GM19043 (cell line): ENCODE results near the gene DCLK2.

Experiments
- ATAC-seq: cut with Tn5 transposase; IDR thresholded peaks from one replicate; pipeline ENCODE4 v1.9.1; 2021; ENCODE audit warnings: low read depth; ENCODE audit not compliant: unreplicated experiment

DCLK2 gene

DNA sequence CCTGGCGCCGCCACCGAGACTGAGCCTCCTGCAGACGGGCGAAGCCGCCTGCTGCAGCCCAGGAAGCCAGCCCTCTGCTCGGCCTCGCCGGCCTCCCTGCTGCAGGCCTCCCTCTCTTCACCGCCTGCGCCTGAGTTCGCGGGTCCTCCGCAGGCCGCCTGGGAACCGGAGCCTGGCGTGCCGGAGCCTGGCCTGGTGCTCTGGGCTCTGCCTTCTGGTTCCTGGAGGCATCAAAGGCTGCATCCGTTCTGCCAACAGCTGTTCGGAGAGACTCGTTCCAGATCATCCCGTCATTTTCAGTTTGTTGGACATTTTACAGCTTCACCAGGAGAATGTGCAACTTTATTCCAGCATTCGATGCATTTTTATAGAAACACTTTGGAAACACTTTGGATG lies 178.0 kb downstream of the DCLK2 start:
- no peak for ATAC-seq

DNA sequence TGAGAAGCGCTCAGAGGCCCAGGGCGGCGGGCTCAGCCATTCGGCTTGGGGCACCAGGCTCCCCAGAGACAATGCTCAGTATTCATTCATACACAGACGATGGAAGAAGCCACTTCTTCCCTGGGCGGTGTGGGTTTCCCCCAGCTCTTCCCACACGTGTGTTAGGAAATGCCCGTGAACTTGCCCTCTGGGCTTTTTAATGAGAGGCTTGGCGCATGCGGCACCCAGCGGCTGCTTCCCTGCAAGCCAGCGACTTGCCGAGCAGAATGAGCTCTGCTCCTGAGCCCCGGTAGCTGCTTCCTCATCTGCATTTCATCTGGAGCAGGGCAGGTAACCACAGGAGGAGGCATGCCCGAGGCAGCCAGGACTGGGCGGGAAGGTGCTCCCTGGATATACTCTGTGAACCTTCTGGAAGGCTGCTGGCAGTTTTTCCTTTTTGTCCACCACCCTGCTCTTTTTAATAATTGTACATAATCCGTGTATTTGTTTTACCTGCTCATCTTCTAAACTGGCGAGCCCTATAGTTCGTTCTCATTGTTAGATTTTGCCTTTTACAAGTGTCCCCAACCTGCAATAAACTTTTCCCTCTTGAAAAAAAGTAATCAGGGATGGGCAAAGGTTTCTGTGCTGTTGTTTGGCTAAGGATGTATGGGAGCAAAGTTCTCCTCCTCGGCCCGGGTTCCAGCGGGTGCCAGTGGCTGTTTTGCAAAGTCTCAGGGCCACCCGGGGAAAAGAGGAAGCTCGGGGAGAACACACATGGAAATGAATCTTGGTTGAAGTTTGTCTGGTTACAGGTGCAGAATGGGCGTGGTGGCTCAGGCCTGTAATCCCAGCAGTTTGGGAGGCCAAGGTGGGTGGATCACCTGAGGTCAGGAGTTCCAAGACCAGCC lies 178.8 kb downstream of the DCLK2 start:
- no peak for ATAC-seq

DNA sequence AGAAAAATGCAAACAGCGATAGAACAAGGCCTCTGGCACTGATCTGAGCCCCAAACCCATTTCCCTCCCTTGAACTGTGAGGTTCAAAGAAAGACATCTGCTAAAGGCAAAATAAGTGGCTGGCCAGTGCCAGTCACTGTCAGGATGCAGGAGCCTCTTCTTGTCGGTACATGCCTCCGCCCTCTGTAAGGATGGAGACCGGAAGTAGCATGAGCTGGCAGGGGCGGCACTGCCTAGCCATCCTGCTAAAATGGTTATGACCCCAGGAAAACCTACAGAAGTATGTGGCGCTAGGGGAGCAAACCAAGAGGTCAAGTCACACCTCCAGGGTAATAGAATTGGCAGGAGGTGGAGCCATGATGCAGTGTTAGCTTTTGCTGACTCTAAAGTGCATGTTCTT lies 180.3 kb downstream of the DCLK2 start:
- ATAC-seq: no peak

DNA sequence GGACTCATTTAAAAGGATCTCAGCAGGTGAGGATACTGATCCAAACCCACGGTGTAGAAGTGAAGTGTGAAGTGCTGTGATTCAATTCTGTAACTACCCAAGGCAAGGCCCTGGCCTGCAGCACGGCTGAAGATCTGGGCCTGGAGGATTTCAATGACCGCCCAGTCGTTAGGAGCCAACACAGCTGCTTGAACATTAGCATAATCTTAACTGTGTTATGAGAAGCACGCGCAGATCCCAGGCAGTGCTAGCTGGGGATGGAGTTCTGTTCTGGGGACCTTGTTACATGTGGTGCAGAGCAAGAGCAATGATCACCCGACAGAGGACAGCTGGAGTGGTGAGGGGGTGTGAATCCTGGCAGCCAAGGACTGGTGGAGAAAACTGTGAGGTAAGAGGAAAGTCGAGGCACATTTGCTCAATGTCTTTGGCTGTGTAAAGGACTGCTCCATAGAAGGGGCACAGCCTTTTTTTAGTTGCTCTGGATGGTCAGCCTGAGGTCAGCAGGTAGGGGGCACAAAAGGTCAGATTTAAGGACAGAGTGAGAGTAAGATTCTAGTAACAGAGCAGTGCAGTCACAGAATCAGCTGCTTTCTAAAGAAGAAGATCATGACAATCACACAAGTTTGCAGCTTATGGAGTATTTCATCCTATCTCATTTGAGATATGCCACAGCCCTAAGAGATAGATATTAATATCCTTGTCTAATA lies 181.8 kb downstream of the DCLK2 start:
- no peak for ATAC-seq

DNA sequence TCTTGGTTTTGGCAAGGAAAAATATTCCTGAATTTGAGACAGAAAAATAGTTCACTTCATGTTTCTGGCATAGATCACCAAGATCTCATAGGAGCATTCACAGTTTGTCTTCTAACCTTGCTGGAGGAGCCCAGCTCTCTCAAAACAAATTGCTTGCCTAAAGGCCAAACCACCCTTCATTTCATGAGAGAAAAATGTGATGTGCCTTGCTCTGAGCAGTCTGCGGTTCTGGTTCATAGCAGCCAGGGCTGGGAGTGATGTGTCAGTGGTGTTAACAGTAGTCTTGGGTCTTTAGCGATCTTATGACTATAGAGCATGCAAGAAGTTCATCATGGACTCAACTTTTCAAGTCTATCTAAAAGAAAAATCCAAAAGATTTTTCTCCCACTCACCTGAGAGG lies 183.3 kb downstream of the DCLK2 start:
- ATAC-seq: no peak

DNA sequence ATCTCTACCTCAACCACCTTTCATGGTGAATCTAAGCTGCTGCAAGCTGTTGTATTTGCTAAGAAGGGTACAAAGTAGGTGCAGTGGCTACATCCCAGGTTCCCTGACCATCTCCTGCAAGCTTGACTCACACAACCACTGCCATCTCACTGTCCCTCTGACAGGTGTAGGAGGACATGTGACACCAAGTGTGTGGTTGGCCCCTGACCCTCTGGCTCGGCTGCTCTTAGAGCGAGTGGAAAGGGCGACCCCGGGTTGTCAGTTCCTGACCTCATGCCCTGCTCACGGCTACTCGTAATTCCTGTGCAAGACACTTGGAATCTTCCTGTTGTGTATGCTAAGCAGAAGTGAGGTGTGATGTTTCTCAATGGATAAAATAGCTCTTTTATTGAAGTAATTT lies 184.4 kb downstream of the DCLK2 start:
- no peak for ATAC-seq

DNA sequence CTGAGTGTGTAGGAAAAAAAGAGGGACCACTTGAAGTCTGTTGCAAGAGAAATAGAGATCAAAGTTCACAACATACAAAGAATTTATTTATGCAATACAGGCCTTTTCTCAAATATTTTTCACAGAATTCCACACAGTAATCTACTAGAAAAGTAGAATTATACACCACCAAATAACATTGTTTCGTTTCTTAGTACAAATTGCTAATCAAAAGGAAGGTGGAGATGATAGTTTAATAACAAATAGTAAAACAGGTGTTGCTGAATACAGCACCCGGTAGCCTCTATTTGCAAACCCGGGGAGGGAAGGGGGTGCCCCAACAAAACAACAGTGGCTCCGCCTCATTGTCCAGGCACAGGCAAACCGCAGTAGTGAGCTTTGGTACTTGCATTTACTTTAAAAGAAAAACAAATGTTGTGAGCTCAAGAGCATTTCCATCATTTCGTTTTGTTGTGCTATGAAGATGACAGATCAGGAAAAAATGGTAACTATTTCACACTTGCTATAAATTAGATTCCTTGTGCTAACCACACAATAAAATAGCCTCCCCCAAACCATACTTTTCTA lies 186.4 kb downstream of the DCLK2 start:
- no peak for ATAC-seq

DNA sequence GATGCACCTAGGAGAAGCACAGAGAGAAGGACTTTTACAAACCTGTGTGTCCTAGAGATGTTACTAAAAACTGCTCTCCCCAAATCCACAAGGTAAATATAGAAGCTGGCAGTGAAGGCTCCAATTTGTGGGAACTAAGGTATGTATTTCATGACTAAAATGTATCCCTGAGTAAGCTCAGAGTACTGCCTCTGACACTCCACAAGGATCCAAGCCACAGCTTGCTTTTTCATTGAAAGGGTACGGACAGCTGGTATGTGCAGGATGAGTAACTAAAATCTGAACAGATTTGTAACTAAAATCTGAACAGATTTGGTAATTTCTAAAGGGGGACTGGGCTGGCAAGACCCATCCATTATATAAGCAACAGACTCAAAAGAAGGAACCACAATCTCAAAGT lies 187.6 kb downstream of the DCLK2 start:
- no peak for ATAC-seq

DNA sequence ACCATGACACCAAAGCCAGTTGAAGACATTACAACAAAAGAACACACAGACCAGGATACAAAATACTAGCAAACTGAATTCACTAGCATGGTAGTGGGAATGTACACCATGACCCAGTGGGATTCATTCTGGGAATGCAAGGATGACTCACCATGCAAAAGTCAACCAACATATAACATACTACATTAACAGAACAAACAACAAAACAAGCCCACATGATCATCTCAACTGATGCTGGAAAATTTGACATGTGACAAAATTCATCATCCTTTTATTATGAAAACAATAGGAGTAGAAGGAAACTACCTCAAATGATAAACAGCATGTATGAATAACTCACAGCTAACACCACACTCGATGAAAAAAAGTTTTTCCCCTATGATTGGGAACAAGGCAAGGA lies 190.2 kb downstream of the DCLK2 start:
- ATAC-seq: no peak

DNA sequence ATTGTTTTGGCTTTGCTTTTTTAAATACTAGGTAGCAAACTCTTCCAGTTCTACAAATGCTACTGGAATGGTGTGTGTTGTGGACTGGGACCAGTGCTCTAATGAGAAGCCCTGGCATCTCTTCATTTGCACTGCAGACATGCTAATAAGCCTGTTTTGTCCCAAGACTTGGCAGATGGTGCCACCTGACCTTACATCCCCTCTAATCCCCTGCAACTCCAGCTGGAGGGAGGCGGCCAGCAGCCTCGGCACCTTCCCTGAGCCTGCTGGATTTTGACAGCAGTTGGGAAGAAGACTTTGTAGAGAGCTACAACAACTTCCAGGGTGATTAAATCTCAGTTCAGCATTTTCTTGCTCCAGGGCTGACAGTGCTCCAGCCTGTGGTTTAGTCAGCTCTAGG lies 200.0 kb downstream of the DCLK2 start:
- no peak for ATAC-seq

DNA sequence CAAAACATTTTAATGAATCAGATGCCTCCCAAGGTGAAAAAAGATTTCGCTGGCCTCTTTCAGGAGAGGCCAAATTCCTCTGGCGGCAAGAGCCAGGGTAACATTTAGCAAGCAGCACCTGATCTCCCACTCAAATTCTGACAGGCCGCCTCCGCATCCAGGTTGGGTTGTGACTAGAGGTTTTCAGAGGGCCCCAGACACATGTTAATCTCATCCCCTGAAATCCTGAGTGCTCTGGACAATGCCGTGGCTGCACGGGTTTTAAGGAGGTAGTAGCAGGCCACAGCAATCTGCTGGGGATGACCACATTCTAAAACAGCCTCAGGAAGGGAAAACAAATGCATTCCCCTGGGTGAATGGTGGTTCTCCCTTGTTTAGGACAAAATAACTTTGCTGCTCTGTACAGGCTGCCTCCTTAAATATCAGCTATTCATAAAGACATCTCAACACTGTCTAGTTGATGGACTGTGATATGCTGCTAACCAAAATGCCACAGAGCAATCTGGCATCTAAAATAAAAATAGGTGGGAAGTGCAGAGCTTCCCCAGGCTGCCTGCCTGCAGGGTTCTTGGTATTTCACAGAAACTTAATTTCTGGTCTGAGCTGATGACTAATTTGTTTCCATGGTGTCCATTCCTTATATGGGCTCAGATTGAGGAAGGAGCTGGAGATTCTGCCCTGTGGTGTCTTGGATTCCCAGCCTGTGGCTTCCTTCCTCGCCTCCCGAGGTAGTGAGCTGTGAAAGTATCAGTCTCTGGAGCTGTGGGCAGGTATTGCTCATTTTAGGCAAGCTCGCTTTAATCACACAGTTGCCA lies 202.0 kb downstream of the DCLK2 start:
- no peak for ATAC-seq

DNA sequence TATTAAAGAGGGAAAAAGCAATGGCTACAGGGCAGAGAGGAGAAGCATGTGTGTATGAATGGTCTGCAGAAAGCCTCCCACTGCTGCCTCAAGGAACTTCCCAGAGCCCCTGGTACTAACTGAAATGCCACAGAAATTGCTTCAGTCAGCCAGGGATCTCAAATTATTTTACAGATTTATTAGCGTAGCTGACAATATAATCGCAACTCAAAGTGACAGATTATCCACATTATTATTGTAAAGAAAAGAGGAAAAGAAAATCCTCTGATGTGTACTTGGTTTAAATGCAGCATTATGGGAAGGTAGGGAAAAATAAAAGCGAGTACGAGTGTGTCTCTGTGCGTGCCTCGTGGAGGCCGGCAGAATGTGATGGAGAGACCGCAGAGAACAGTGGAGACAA lies 202.7 kb downstream of the DCLK2 start:
- no peak for ATAC-seq

DNA sequence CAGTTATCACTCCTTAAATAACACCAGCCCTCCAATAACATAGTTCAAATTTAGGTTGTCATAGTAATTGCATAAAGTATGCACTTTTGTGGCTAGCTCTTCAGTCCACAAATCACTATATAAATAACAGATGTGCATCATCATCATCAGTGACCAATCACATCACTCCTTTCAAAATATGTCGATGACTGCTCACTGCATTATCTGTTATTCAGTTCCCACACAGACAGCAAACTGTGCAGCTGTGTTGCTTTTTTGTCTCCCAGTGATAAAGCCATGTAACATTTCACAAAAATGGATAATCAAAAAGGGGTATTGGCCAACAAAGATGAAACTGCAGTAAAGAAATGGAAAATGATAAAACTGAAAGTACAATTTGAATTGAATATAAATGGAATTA lies 205.4 kb downstream of the DCLK2 start:
- no peak for ATAC-seq

DNA sequence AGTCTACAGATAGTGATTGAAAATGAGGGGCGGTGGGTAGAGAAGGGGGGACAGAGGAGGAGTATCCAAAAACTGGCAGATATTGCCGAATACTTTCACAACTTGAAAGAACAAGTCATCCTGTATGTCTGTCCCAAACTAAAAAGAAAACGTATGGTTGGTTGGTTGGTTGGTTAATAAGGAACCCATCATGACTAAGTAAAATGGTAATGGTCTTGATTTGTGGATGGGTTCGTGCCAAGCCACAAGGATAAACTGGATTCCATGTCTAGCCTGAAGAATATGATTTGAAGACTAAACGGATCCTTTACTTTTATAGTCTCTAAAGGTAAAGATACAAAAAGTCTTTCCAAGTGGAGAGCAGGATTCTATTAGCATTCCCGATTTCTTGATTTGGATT lies 208.4 kb downstream of the DCLK2 start:
- ATAC-seq: no peak

DNA sequence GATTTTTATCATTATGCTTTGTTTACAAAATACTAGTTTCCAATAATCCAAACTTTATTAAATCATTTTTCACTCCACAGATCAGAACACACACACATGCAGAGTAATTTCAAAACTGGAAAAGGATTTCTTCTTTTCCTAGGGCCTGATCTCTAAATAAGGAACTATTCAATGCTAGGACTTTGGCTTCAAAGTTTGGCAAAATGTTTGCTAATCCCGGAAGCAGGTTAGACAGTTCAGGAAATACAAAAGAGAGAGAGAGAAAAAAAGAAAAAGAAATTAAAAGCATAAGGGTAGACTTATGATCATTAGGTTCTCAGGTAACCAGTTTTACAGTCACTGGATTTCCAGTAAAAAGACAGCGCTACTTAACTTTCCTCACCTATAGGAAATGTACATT lies 211.0 kb downstream of the DCLK2 start:
- no peak for ATAC-seq

DNA sequence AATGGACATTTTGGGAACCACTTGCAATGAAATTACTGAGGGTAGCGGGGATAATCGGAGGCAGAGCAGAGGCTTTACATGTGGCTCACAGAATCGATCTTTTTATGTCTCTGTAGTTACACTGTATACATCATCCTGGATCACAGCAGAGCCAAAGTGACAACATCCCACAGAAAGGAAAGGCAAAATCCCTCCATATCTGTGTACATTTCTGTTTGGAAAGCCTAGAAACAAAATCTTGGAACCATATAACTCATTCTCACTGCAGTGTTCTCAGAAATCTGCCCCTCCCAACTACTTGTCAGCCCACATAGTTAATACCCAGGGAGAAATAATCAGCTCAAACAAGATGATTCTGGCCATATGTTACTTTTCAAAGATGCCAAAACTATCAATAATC lies 211.6 kb downstream of the DCLK2 start:
- ATAC-seq: no peak

DNA sequence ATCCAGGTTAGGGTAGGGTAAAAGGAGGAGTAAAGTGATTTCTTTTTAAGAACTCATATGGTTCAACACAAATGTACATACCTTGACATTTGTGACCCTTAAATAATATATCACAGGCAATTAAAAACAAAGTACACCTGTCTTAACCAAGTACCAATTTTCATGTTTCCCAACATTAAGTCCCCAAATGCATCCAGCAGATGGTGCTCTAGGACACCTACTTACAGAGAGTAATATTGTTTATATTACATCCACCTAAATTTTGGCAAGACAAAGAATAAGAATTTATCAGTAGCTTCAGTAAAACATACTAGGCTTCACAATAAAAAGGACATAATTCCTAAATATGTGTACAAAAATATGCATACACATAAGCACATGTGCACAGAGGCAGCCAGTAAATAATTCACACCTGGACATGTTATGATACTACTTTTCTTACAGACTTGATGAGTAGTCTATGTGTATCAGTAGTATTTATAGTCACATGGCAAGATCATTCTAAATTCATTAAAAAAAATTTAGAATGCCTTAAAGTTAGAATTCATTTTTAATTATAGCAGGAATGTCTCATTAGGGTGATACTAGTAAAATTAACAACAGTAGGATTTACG lies 219.7 kb downstream of the DCLK2 start:
- ATAC-seq: no peak

DNA sequence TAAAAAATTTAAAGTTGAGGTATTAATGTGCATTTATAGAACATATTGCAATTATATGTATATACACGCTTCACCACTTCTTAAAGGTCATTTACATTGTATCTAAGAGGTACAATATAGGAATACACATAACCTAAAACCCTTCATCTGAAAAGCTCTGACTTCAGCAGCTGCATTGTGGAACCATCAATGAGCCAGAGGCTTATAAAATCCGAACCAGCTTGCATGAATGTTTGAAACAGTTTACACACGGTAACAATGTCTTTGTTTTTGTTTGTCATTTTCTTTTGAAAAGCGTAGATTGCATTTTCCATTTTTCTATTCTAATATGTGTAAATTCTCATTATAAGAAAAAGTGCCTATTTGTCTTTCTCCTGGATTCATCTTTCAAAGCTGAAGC lies 221.6 kb downstream of the DCLK2 start:
- ATAC-seq: no peak

DNA sequence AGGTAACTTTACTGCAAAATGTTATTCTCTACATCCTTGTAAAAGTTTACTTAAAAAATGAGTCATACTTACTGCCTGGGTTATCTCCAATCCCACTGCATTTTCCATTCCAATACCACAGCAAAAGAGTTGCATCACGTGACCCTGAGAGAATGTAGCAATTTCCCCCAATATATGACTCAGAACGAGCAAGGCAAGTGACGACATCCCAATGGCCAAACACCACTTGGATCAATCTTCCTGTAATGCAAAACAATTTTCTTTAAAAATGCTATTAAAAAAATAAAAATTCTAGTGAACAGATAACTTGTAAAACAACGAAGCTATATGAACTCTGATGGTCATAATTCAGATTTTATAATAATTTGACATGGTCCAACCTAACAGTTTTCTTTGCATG lies 224.3 kb downstream of the DCLK2 start:
- no peak for ATAC-seq

DNA sequence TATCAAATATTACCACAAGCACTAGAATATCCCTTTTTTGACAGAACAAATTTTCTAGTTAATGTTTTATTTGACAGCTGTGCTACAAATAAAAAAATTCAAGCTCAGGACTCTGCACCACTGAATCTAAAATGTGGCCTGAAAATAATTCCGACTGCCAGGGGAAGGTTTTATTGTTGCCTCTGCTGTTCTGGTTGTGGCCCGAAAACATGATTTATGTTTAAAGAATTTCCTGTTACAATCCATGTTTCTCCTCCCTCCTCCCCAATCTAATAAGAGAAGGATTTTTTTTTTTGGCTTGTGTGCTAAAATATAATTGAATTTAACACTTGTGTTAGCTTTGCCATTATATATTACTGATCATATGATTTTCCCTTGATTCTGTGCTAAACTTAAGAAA lies 227.8 kb downstream of the DCLK2 start:
- ATAC-seq: no peak

DNA sequence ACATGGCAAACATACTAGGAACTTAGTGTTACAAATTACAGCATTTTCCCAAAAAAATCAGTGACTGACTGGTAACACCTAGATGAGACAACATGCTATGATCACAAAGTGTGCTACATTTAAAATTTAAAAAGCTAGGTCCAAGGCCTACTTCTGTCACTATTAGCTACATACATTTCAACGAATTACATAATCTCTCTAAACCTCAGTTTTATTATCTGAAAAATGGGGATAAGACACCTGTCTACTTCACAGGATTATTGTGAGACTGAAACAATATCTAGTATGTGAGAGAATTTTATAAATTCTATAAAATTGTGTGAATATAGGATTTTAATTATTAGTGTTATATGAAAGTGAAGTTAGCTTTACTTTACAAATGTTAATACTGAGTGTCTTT lies 228.5 kb downstream of the DCLK2 start:
- no peak for ATAC-seq
